HUES48 (cell line): ENCODE measurements around the gene HLX.

Experiments used
- H3K27ac ChIP-seq: one replicate; pipeline ENCODE4 v1.7.0; 2013; ENCODE audit warnings: low read depth, low read length, inconsistent platforms
- H3K27me3 ChIP-seq: 2 replicates; pipeline ENCODE4 v1.6.1; 2013; ENCODE audit warnings: mild to moderate bottlenecking, low read length; ENCODE audit not compliant: control insufficient read depth, insufficient read depth
- H3K36me3 ChIP-seq: 2 replicates; pipeline ENCODE4 v1.6.1; 2013; ENCODE audit warnings: low read length; ENCODE audit not compliant: control insufficient read depth, insufficient read depth
- H3K4me1 ChIP-seq: 2 replicates; pipeline ENCODE4 v1.6.1; 2013; ENCODE audit warnings: mild to moderate bottlenecking, low read length; ENCODE audit not compliant: control insufficient read depth, insufficient read depth
- H3K4me3 ChIP-seq: 2 replicates; pipeline ENCODE4 v1.5.1; 2013; ENCODE audit warnings: mild to moderate bottlenecking, low read depth, low read length
- H3K9ac ChIP-seq: 2 replicates; pipeline ENCODE4 v1.6.1; 2013; ENCODE audit warnings: mild to moderate bottlenecking, low read depth, low read length, moderate library complexity
- H3K9me3 ChIP-seq: 2 replicates; pipeline ENCODE4 v1.6.1; 2013; ENCODE audit warnings: low read length; ENCODE audit not compliant: control insufficient read depth, insufficient read depth

The HLX gene

DNA sequence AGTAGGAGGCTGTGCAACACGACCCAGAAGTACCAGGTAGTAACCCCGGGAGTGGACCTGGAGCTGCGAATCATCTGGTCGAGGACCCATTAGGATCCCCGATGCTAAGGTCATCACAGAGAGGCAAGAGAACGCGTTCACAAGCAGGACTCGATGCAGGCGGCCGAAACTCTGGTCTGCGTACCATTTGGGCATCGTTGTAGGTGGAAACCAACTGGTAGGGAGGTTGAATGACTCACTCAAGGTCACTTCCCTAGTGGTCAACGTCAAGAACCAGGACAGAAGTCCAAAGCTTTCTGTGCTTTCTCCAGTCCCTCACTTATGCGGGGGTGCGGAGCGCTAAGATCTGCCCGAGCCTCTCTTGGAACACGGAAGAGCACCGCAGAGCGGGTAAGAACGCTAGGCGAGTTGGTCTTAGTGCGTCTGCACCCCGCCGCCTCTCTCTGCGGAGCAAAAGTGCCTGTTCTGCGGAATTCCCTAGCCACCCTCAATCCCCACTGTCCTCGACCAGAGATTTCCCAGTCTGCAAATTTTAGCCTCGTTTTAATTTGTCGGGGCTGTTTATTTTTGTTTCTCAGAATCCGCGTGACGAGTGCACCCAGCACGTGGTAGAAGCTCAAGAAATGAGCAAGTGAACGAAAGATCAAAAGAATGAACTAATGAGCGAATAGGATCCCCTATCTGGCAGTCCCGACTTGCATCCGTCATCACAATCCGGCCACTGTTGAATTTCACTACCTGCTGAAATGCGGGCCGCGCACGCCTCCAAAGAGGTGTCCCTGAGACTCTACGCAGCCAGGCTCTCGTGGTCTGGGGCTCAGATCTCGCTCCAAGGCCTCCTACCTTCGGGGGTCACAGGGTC lies 12.2 kb downstream of the HLX start:
- Histone ChIP-seq H3K9ac (no peak overlapping the region), H3K27me3 (peaks cover 100% of the 10 kb centered on the region), H3K36me3 (no peaks in the 10 kb centered on the region), H3K4me1 (peaks cover 36% of the 10 kb centered on the region), H3K4me3 (no peak overlapping the region), H3K27ac (no peak overlapping the region), H3K9me3 (no peaks in the 10 kb centered on the region)

DNA sequence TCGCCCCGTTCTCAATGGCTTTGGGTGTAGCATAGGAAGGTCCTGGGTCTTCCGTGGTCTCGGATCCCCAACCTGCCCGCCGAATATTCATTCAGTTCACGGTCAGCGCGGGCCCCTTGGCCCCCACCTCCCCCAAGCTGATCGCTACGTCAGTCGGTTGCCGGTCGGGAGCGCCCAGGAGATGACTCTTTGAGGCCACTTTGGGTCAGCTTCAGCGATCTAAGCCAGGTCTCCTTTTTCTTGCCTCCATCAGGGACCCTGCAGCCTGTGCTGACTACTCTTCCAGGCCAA lies 12.8 kb downstream of the HLX start:
- H3K27me3 ChIP-seq = peaks cover 100% of the 10 kb centered on the region
- H3K4me1 ChIP-seq = peaks cover 40% of the 10 kb centered on the region
- H3K4me3 ChIP-seq = no peak overlapping the region
- H3K9me3 ChIP-seq = no peaks in the 10 kb centered on the region
- H3K9ac ChIP-seq = no peak overlapping the region
- no peaks in the 10 kb centered on the region for H3K36me3 ChIP-seq
- no peak overlapping the region for H3K27ac ChIP-seq

DNA sequence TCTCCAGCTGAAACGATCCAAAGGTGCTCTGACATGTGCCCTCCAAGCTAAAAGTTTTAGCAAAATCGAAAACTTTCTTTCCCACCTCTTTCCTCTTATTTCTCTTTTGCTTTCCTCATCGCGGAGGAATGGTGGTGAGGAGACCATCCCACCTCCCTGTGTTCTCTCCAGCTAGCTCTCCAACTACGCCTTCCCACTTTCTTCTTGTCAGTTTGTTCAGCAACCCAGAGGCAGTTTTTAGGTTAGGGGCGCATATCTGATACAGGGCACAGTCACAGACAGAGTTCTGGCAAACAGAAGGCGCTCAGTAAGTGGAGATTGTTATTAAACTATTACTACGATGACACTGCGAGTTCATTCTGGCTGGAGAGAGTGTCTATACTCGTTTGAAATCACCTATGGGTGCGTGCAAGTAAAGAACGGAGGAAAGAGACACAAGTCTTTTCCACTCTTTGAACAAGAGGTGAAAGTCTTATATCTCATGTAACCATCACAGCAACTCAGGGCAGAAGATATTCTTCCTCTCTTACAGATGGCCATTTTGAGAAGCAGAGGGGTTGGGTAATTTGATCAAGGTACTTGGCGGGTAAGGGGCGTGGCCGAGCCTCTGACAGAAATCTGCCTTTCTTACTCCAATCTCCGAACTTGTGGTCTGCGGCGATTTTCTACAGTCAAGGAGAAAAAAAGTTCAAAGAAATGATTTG lies 13.9 kb downstream of the HLX start:
- Histone ChIP-seq H3K9me3 (no peaks in the 10 kb centered on the region), H3K4me1 (peaks cover 35% of the 10 kb centered on the region), H3K36me3 (no peaks in the 10 kb centered on the region), H3K9ac (no peak overlapping the region), H3K4me3 (peak overlapping the region; percentile 49; the same call in 1 of the 2 replicates), H3K27me3 (peaks cover 99% of the 10 kb centered on the region), H3K27ac (no peak overlapping the region)

DNA sequence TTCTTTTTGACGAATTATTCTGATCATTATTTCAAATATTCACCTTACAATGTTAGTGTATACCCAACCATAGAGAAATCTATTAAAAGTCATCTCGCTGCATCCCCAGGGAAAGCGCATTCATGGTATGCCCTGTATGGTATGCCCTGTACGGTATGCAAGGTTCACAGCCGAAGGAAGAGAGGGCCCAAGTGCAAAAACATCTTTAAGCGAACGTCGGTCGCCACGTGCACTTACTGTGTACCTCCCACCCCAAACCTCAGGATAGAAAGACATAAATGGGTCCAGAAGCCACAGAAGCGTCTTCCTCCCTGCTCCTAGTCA lies 14.4 kb downstream of the HLX start:
- Histone ChIP-seq H3K36me3 (no peaks in the 10 kb centered on the region), H3K4me3 (peak overlapping the region; percentile 49)

DNA sequence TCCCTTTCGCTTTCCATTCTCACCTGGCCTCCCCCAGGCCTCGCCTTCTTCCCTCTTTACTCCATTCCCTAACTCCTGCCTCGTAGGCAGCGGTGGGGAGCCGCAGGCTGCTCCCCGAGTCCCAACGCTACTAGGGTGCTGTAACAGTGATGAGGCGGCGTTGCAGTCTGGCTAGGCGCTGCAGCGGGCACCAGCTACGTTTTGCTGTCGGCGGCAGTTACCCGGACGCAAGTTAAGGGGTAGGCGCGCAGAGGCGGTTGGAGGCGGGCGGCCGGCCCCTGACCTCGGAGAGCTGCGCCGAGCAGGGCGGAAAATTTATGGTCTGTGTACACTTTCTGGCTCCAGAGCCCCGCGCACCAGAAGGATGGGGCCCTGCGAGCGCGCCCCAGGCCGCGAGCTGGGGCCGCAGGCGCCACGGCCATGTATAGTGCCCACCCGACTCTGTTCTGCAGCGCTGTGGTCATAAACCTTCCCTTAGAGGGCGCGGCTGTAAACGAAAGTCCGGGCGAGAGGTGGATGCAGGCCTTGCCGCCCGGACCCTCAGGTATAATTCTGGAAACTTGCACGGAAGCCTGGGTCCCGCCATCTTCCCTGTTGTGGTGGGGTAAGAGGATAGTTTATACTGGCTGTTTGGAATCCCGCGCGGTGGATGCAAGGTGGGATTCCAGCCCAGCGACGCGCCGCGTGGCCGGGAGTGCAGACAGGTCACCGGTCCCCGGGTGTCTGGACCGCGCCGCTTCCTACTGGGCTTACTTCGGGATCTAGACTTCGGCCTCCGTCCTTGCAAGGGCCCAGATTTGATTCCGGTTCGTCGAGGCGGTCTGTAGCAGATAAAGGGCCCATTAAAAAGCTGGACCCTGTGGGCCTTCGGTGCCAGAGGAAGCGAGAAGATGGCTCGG lies 15.0 kb downstream of the HLX start:
- H3K4me1 ChIP-seq = peaks cover 31% of the 10 kb centered on the region
- peaks cover 88% of the 10 kb centered on the region for H3K27me3 ChIP-seq
- no peaks in the 10 kb centered on the region for H3K9me3 ChIP-seq
- no peak overlapping the region for H3K9ac ChIP-seq
- no peaks in the 10 kb centered on the region for H3K36me3 ChIP-seq
- H3K4me3 ChIP-seq = peak overlapping the region; percentile 49
- H3K27ac ChIP-seq = no peak overlapping the region

More for the DNA sequence above, 14.4 kb downstream of the HLX start:
- H3K9ac ChIP-seq = no peak overlapping the region
- H3K27me3 ChIP-seq = peaks cover 94% of the 10 kb centered on the region
- no peak overlapping the region for H3K27ac ChIP-seq
- H3K9me3 ChIP-seq = no peaks in the 10 kb centered on the region
- H3K4me1 ChIP-seq = peaks cover 31% of the 10 kb centered on the region

DNA sequence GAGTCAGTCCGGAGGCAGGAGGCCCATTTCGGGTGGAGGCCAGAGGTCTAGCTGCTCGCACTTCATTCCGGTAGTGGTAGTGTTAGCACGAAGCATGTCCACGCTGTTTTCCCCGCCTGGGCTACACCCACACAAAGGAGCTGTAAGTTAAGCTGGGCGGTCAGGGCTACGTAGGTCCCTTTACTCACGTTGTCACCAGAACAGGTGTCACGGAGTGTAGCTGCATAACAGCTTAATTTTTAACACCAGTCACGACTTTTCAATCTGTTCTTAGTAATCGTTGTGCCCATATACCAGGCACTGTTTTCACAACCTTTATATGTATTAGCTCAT lies 15.6 kb downstream of the HLX start:
- H3K27ac ChIP-seq = no peak overlapping the region
- H3K36me3 ChIP-seq = no peaks in the 10 kb centered on the region
- H3K9ac ChIP-seq = no peak overlapping the region
- peaks cover 31% of the 10 kb centered on the region for H3K4me1 ChIP-seq
- H3K27me3 ChIP-seq = peaks cover 82% of the 10 kb centered on the region
- no peaks in the 10 kb centered on the region for H3K9me3 ChIP-seq
- H3K4me3 ChIP-seq = peak overlapping the region; percentile 49; the same call in 1 of the 2 replicates

DNA sequence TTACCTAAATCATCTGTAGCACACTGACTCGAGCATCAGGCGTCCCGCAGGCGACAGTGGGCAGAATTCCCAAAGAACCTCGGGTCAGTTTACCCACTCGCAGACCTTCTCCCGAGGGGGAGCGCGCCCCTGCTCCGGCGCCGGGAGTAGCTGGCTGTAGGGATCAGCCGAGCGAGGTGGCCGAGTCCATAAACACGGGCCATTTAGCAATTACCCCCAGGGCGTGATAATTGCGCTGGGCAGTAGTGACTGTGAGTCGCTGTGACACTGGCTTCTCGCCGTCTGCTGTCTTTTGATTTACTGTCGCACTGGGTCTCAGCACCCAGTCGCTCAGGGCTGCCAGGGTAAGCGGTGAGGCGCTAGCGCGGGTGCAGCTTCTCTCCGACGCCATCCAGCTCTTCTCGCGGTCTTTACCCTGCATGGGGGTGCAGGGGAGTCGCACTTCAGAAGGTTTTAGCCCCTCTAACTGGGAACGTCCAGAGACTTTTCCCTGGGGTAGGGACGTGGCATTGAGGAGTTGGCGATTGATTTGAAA lies 16.2 kb downstream of the HLX start:
- no peak overlapping the region for H3K9ac ChIP-seq
- no peak overlapping the region for H3K4me3 ChIP-seq
- H3K27ac ChIP-seq = no peak overlapping the region
- no peaks in the 10 kb centered on the region for H3K36me3 ChIP-seq
- H3K4me1 ChIP-seq = peaks cover 31% of the 10 kb centered on the region
- H3K9me3 ChIP-seq = no peaks in the 10 kb centered on the region
- H3K27me3 ChIP-seq = peaks cover 76% of the 10 kb centered on the region

DNA sequence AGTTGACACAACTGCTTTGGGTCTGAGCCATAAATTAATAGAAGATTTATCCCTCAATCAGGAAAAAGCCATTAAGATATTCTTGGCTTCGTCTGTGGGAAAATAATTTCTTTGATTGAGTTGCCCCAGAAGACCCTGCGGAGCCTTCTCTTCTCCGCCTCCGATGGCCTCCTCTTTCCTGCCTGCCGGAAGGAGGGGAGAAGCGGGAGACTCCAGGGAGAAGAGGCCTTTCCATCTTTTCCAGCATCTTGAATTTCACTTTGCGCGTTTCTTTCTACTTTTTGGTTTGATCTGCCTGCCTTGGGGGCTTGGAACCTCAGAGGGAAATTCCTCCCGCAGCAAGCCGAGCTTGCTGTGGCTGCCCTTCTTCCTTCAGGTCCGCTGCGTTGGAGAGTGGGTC lies 16.8 kb downstream of the HLX start:
- no peak overlapping the region for H3K27ac ChIP-seq
- no peaks in the 10 kb centered on the region for H3K36me3 ChIP-seq
- H3K27me3 ChIP-seq = peaks cover 74% of the 10 kb centered on the region
- H3K9me3 ChIP-seq = no peaks in the 10 kb centered on the region
- no peak overlapping the region for H3K4me3 ChIP-seq
- no peak overlapping the region for H3K9ac ChIP-seq
- H3K4me1 ChIP-seq = peaks cover 28% of the 10 kb centered on the region

DNA sequence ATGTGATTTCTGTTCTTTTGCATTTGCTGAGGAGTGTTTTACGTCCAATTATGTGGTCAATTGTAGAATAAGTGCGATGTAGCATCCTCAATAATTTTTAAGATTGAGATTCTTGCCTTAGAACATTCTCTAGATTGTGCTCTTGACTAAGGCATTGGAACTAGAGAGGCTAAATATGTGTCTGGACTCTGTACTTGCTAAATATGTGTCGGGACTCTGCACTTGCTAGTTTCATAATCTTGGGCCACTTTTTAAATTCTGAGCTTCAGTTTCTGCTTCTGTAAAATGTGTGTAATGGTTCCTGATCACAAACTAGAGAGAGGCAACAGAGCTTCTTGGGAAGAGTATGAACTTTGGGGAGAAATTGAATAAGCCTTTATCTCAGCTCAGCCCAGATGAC lies 21.6 kb downstream of the HLX start:
- H3K27me3 ChIP-seq = peaks cover 26% of the 10 kb centered on the region

DNA sequence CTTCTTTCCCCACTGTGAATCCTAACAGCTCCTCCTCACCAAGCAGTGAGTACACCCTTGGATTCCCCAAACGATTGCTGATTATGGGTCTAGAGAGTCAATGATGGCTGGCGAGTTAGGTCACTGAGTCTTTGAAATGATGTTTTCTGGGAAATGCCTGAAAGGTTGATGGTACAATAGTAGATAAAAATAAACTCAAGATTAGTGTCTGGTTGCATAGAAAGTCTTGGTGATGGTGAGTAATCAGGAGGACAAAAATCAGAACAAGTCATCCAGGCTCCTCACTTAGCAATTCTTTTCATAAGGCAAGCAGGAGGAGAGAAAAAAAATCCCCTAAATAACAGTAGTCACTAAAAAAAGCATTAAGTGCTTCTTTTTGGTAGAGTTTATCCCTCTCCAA lies 22.6 kb downstream of the HLX start:
- H3K27me3 ChIP-seq = peaks cover 16% of the 10 kb centered on the region
- H3K9me3 ChIP-seq = no peaks in the 10 kb centered on the region
- H3K36me3 ChIP-seq = no peaks in the 10 kb centered on the region
- no peak overlapping the region for H3K9ac ChIP-seq
- no peak overlapping the region for H3K27ac ChIP-seq
- no peak overlapping the region for H3K4me3 ChIP-seq
- no peaks in the 10 kb centered on the region for H3K4me1 ChIP-seq

More for the DNA sequence above, 21.6 kb downstream of the HLX start:
- Histone ChIP-seq H3K27ac (no peak overlapping the region), H3K9me3 (no peaks in the 10 kb centered on the region), H3K9ac (no peak overlapping the region), H3K4me3 (no peak overlapping the region), H3K4me1 (peaks cover 10% of the 10 kb centered on the region), H3K36me3 (no peaks in the 10 kb centered on the region)
